ENCODE measurements around the gene LSM12.

The LSM12 gene

GRCh38 chr17:44008205-44008909 is 58.1 kb downstream of the LSM12 start:
- peaks cover 6 to 15% of the 10 kb centered on the region in 2 donors for H3K27me3 ChIP-seq (ENCODE audit: control insufficient read depth in 2 of 2, insufficient read depth in 2 of 2, low read length in 2 of 2)
- H3K4me3 ChIP-seq (ENCODE audit: low read length in 2 of 2), result no peak overlapping the region
- H3K27ac ChIP-seq (ENCODE audit: low read depth in 2 of 2, low read length in 2 of 2), result no peak overlapping the region
- H3K4me1 ChIP-seq (ENCODE audit: control insufficient read depth in 2 of 2, insufficient read depth in 2 of 2, low read length in 2 of 2), result peaks cover 27 to 31% of the 10 kb centered on the region in 2 donors
- peak overlapping the region in 1 of 2 donors; percentile 5 for H3K9ac ChIP-seq (ENCODE audit: low read depth in 1 of 2, low read length in 2 of 2)
- H3K9me3 ChIP-seq (ENCODE audit: control insufficient read depth in 2 of 2, low read length in 2 of 2), result no peaks in the 10 kb centered on the region
- peaks cover 4 to 17% of the 10 kb centered on the region in 2 donors for H3K36me3 ChIP-seq (ENCODE audit: control insufficient read depth in 2 of 2, insufficient read depth in 2 of 2, low read length in 2 of 2)

GRCh38 chr17:44007346-44008204 is 58.9 kb downstream of the LSM12 start:
- peak overlapping the region; percentile 52 for H3K27ac ChIP-seq (ENCODE audit: low read depth in 2 of 2, low read length in 2 of 2)
- no peaks in the 10 kb centered on the region for H3K9me3 ChIP-seq (ENCODE audit: control insufficient read depth in 2 of 2, low read length in 2 of 2)
- H3K4me3 ChIP-seq (ENCODE audit: low read length in 2 of 2), result peak overlapping the region; percentile 63 to 82
- peaks cover 4 to 17% of the 10 kb centered on the region in 2 donors for H3K36me3 ChIP-seq (ENCODE audit: control insufficient read depth in 2 of 2, insufficient read depth in 2 of 2, low read length in 2 of 2)
- peak overlapping the region; percentile 47 to 78 for H3K9ac ChIP-seq (ENCODE audit: low read depth in 1 of 2, low read length in 2 of 2)
- H3K27me3 ChIP-seq (ENCODE audit: control insufficient read depth in 2 of 2, insufficient read depth in 2 of 2, low read length in 2 of 2), result peaks cover 8 to 15% of the 10 kb centered on the region in 2 donors
- H3K4me1 ChIP-seq (ENCODE audit: control insufficient read depth in 2 of 2, insufficient read depth in 2 of 2, low read length in 2 of 2), result peaks cover 27 to 31% of the 10 kb centered on the region in 2 donors

- no peaks in the 10 kb centered on the region for H3K9me3 ChIP-seq (ENCODE audit: control insufficient read depth in 2 of 2, low read length in 2 of 2)
- H3K9ac ChIP-seq (ENCODE audit: low read depth in 1 of 2, low read length in 2 of 2), result peak overlapping the region; percentile 47 to 78
- peak overlapping the region; percentile 68 to 82 for H3K27ac ChIP-seq (ENCODE audit: low read depth in 2 of 2, low read length in 2 of 2)
- peaks cover 0 to 10% of the 10 kb centered on the region in 2 donors for H3K36me3 ChIP-seq (ENCODE audit: control insufficient read depth in 2 of 2, insufficient read depth in 2 of 2, low read length in 2 of 2)
- H3K4me3 ChIP-seq (ENCODE audit: low read length in 2 of 2), result peak overlapping the region; percentile 63 to 82
- peaks cover 27 to 31% of the 10 kb centered on the region in 2 donors for H3K4me1 ChIP-seq (ENCODE audit: control insufficient read depth in 2 of 2, insufficient read depth in 2 of 2, low read length in 2 of 2)
- peaks cover 12 to 15% of the 10 kb centered on the region in 2 donors for H3K27me3 ChIP-seq (ENCODE audit: control insufficient read depth in 2 of 2, insufficient read depth in 2 of 2, low read length in 2 of 2)
Measured at GRCh38 chr17:44006598-44007345, 59.7 kb downstream of the LSM12 start.

GRCh38 chr17:44006272-44006597 is 60.2 kb downstream of the LSM12 start:
- H3K9ac ChIP-seq (ENCODE audit: low read depth in 1 of 2, low read length in 2 of 2), result peak overlapping the region in 1 of 2 donors; percentile 78
- peak overlapping the region; percentile 63 to 82 for H3K4me3 ChIP-seq (ENCODE audit: low read length in 2 of 2)
- H3K9me3 ChIP-seq (ENCODE audit: control insufficient read depth in 2 of 2, low read length in 2 of 2), result no peaks in the 10 kb centered on the region
- peak overlapping the region; percentile 68 to 82 for H3K27ac ChIP-seq (ENCODE audit: low read depth in 2 of 2, low read length in 2 of 2)
- peaks cover 12 to 15% of the 10 kb centered on the region in 2 donors for H3K27me3 ChIP-seq (ENCODE audit: control insufficient read depth in 2 of 2, insufficient read depth in 2 of 2, low read length in 2 of 2)
- H3K36me3 ChIP-seq (ENCODE audit: control insufficient read depth in 2 of 2, insufficient read depth in 2 of 2, low read length in 2 of 2), result peaks cover 0 to 5% of the 10 kb centered on the region in 2 donors
- peaks cover 27 to 31% of the 10 kb centered on the region in 2 donors for H3K4me1 ChIP-seq (ENCODE audit: control insufficient read depth in 2 of 2, insufficient read depth in 2 of 2, low read length in 2 of 2)

- Histone ChIP-seq H3K36me3 (ENCODE audit: control insufficient read depth in 2 of 2, insufficient read depth in 2 of 2, low read length in 2 of 2) (peaks cover 0 to 4% of the 10 kb centered on the region in 2 donors), H3K9ac (ENCODE audit: low read depth in 1 of 2, low read length in 2 of 2) (peak overlapping the region in 1 of 2 donors; percentile 78), H3K4me1 (ENCODE audit: control insufficient read depth in 2 of 2, insufficient read depth in 2 of 2, low read length in 2 of 2) (peaks cover 27 to 31% of the 10 kb centered on the region in 2 donors), H3K27me3 (ENCODE audit: control insufficient read depth in 2 of 2, insufficient read depth in 2 of 2, low read length in 2 of 2) (peaks cover 12 to 19% of the 10 kb centered on the region in 2 donors), H3K9me3 (ENCODE audit: control insufficient read depth in 2 of 2, low read length in 2 of 2) (no peaks in the 10 kb centered on the region), H3K4me3 (ENCODE audit: low read length in 2 of 2) (peak overlapping the region; percentile 63 to 82), H3K27ac (ENCODE audit: low read depth in 2 of 2, low read length in 2 of 2) (peak overlapping the region; percentile 68 to 82)
Measured at GRCh38 chr17:44005527-44006271, 60.8 kb downstream of the LSM12 start.

- peaks cover 27 to 31% of the 10 kb centered on the region in 2 donors for H3K4me1 ChIP-seq (ENCODE audit: control insufficient read depth in 2 of 2, insufficient read depth in 2 of 2, low read length in 2 of 2)
- H3K27ac ChIP-seq (ENCODE audit: low read depth in 2 of 2, low read length in 2 of 2), result peak overlapping the region in 1 of 2 donors; percentile 82
Measured at GRCh38 chr17:44004761-44005526, 61.5 kb downstream of the LSM12 start.

GRCh38 chr17:44004077-44004760 is 62.3 kb downstream of the LSM12 start, which contains the start of gene NAGS:
Gene NAGS (plus strand): TSS chr17:44004622. CDS start chr17:44004664, 42 bp downstream.
- Histone ChIP-seq H3K4me3 (ENCODE audit: low read length in 2 of 2) (peak within 1 kb of the TSS; percentile 63 to 82), H3K27me3 (ENCODE audit: control insufficient read depth in 2 of 2, insufficient read depth in 2 of 2, low read length in 2 of 2) (peaks cover 12 to 22% of the 10 kb centered on the region in 2 donors), H3K4me1 (ENCODE audit: control insufficient read depth in 2 of 2, insufficient read depth in 2 of 2, low read length in 2 of 2) (peaks cover 27 to 31% of the 10 kb centered on the region in 2 donors), H3K9me3 (ENCODE audit: control insufficient read depth in 2 of 2, low read length in 2 of 2) (no peaks in the 10 kb centered on the region), H3K27ac (ENCODE audit: low read depth in 2 of 2, low read length in 2 of 2) (peak within 1 kb of the TSS in 1 of 2 donors; percentile 82), H3K9ac (ENCODE audit: low read depth in 1 of 2, low read length in 2 of 2) (peak within 1 kb of the TSS in 1 of 2 donors; percentile 78), H3K36me3 (ENCODE audit: control insufficient read depth in 2 of 2, insufficient read depth in 2 of 2, low read length in 2 of 2) (no peaks in the 10 kb centered on the region)

More at GRCh38 chr17:44004761-44005526, 61.5 kb downstream of the LSM12 start:
- Histone ChIP-seq H3K9me3 (ENCODE audit: control insufficient read depth in 2 of 2, low read length in 2 of 2) (no peaks in the 10 kb centered on the region), H3K27me3 (ENCODE audit: control insufficient read depth in 2 of 2, insufficient read depth in 2 of 2, low read length in 2 of 2) (peaks cover 12 to 19% of the 10 kb centered on the region in 2 donors), H3K9ac (ENCODE audit: low read depth in 1 of 2, low read length in 2 of 2) (peak overlapping the region in 1 of 2 donors; percentile 78), H3K4me3 (ENCODE audit: low read length in 2 of 2) (peak overlapping the region; percentile 63 to 82), H3K36me3 (ENCODE audit: control insufficient read depth in 2 of 2, insufficient read depth in 2 of 2, low read length in 2 of 2) (no peaks in the 10 kb centered on the region)

- peaks cover 19 to 23% of the 10 kb centered on the region in 2 donors for H3K4me1 ChIP-seq (ENCODE audit: control insufficient read depth in 2 of 2, insufficient read depth in 2 of 2, low read length in 2 of 2)
- H3K9ac ChIP-seq (ENCODE audit: low read depth in 1 of 2, low read length in 2 of 2), result no peak overlapping the region
- H3K27ac ChIP-seq (ENCODE audit: low read depth in 2 of 2, low read length in 2 of 2), result no peak overlapping the region
- H3K27me3 ChIP-seq (ENCODE audit: control insufficient read depth in 2 of 2, insufficient read depth in 2 of 2, low read length in 2 of 2), result peaks cover 15 to 22% of the 10 kb centered on the region in 2 donors
- H3K9me3 ChIP-seq (ENCODE audit: control insufficient read depth in 2 of 2, low read length in 2 of 2), result no peaks in the 10 kb centered on the region
- no peaks in the 10 kb centered on the region for H3K36me3 ChIP-seq (ENCODE audit: control insufficient read depth in 2 of 2, insufficient read depth in 2 of 2, low read length in 2 of 2)
- no peak overlapping the region for H3K4me3 ChIP-seq (ENCODE audit: low read length in 2 of 2)
Measured at GRCh38 chr17:44002141-44002848, 64.2 kb downstream of the LSM12 start.

Measured in mucosa of rectum (tissue), 2 donors.